AG20443 (cell line): ENCODE measurements around the gene CLEC12A.
"Not testable (repeated sequence)": the region's sequence is repeated elsewhere in the genome, so short reads cannot be mapped to it uniquely, and the experiment has no call there.

Experiments used
- DNase-seq: peaks from one replicate; pipeline ENCODE4 v3.0.0; 2012; ENCODE audit warnings: low spot score, mixed read lengths

Gene CLEC12A

GRCh38 chr12:9971181-9971580 is at the start of gene CLEC12A:
CLEC12A (plus strand) TSS chr12:9971409; CDS start chr12:9971597, 188 bp downstream.
- DNase-seq: no peak

DNA sequence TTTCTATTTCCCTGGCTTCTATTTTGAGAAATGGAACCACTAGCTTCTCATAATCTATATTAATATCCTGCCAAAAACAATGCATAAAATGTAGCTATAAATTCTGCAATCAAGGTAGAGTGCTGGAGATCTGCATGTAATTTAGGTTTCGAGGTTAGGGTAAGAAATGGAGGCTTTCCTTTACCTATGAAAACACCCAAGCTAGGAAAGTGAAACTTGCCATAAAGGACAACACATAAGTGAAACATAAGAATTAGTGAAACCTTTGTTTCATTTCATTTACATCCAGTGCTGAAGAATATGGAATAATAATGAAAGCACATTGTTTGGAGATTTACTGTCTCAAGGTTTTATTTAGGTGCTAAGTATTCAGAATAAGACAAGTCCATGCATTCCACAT is 48.8 kb upstream of the CLEC12A start:
- no peak for DNase-seq

- DNase-seq: peak; percentile 52
Observed at GRCh38 chr12:9925705-9926393, 45.4 kb upstream of the CLEC12A start.

DNA sequence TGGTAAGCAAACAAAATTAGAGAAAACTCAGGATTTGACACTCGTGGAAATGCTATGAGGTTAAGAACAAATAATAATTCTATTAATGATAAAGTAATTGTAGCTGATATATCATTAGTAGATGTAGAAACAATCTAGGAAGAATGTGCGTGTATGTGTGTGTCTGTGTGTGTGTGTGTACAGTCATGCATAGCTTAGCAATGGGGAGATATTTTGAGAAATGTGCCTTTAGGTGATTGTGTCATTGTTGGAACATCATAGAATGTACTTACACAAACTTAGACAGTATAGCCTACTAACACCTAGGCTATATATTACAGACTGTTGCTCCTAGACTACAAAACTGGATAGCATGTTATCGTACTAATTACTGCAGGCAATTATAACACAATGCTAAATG is 44.3 kb upstream of the CLEC12A start:
- DNase-seq: no peak

DNA sequence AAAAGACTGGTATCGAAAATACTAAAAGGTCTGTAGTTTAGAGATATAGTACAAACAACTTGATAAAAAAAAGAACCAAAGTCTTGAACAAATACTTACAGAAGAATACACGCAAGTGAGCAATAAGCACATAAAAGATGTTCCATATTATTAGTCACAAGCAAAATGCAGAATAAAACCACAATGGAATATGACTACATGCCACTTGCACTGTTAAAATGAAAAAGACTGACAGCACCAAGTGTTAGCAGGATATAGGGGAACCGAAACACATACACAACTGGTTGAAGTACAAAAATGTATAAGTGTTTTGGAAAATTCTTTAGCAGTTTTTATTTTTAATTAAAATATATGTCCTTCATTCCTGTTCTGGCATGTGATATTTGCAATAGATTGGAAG is 42.6 kb upstream of the CLEC12A start:
- DNase-seq: no peak

GRCh38 chr12:9931245-9931644 is 40.0 kb upstream of the CLEC12A start:
- DNase-seq: no peak

- no peak for DNase-seq
Observed at GRCh38 chr12:9932270-9932669, 38.9 kb upstream of the CLEC12A start, which contains the start of gene CLEC2A. CLEC2A (minus strand) TSS chr12:9932370; CDS start chr12:9932329, 41 bp downstream.

DNA sequence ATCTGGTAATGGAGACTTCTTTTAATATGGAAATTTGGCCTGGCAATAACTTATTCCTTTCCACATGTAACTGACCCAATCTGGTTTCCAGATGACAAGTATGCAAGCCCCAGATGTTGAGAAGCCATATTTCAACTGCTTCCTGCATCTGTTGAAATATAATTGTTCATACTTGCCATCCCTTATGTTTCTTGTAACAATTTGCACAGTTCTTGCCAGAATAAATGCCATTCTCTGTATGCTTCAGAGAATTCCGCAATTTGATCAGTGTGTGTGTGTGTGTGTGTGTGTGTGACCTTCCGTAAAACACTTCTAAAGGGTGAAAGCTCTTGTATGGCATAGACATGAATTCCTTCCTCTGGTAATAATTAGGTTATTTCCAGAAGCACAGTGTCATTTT is 37.3 kb upstream of the CLEC12A start:
- no peak for DNase-seq

GRCh38 chr12:9935026-9935425 is 36.2 kb upstream of the CLEC12A start:
- no peak for DNase-seq

GRCh38 chr12:9936591-9936990 is 34.6 kb upstream of the CLEC12A start:
- no peak for DNase-seq

DNA sequence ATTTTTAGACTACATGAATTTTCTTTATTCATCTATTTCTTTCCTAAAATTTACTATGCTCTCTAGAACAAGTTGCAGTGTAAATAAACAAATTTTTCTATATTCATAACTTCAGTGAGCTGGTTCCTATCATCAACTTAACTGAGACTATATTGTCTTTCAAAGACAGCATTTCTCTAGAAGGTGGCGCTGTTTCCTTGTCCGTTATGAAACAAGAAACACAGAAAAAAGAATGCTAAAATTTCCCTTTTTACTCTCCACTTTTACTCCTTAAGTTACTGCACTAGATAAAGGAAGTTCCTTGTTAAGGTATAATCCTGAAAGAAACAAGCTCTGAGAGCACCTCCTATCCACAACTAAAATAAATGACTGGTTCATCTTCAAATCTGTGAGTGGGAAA is 30.8 kb upstream of the CLEC12A start:
- DNase-seq: no peak

GRCh38 chr12:9941838-9942237 is 29.4 kb upstream of the CLEC12A start:
- no peak for DNase-seq

DNA sequence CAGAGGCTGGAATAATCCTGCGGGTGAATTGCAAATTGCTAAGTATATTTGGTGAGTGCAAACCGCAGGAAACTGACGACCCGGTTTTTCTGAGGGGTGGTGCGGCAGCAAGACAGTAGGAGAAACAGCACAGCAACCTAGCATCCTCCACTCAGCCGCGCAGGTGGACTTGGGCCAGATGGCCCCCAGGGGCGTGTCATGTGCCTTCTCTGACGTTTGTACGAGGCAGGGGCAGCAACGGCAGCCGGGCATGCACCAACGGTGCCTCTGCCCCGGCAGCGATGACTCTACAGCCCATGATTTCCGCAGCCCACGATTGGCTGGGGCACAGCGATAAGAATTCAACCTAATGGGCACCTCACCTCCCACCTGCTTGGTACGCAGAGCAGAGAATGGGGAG is 28.0 kb upstream of the CLEC12A start:
- DNase-seq: peak; percentile 41

- DNase-seq: no peak
Observed at GRCh38 chr12:9944391-9944790, 26.8 kb upstream of the CLEC12A start.

DNA sequence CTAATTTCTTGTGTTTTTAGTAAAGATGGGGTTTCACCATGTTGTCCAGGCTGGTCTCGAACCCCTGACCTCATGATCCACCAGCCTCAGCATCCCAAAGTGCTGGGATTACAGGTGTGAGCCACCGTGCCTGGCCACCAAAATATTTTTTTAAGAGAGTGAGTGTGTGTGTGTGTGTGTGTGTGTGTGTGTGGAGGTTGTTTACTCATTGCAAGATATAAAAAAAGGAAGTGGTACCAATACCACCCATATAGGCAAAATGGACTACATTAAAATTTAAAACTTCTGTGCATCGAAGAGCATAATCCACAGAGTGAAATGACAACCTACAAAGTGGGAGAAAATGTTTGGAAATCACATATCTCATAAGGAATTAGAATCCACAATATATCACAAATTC is 23.5 kb upstream of the CLEC12A start:
- DNase-seq: no peak

GRCh38 chr12:9948606-9949296 is 22.5 kb upstream of the CLEC12A start:
- no peak for DNase-seq

DNA sequence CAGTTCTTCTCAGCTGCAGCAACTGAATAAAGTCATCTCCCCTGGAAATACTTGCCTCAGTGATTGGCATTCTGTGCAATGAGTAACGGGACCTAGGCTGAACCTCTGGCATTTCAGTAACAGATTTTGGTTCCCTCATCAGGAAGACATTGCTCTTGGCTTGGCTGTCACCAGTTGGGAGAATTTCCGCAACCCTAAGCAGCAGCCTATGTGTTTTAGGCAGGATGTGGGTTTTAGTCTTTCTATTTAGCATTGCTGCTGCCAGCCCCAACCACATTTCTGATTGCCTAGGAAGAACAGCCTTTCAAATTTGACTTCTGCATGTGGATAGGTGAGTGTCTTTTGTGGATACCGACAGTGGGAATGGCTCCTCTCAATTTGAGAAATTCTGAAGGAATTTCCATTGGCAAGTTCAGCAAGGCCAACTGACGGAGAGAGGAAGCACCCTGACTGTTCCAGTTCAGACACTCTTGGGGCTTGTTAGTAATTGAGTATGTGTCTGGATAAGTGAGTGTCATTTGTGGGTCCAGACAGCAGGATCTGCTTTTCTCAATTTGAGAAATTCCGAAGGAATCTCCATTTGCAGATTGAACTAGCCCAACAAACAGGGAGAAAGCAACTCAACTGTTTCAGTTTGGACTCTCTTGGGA is 20.1 kb upstream of the CLEC12A start:
- DNase-seq: no peak

- not testable (repeated sequence) for DNase-seq
Observed at GRCh38 chr12:9952954-9953729, 18.1 kb upstream of the CLEC12A start.

- no peak for DNase-seq
Observed at GRCh38 chr12:9957834-9958233, 13.4 kb upstream of the CLEC12A start.

DNA sequence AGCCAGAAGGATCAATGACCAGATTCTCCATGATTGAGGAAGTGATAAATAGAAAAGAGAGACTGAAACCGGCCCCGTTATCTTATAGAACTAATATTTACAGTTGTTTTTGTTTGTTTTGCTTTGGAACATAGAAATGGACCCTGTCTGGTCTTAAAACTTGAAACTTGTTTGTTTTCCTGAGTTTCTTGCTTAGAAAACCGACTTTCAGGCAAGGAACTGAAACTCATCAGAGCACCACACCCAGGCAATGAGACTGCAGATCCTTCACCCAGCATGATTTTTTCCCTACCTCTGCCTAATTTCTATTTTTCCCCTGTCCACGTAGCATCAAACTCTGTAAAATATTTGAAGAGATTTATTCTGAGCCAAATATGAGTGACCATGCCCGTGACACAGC is 10.6 kb upstream of the CLEC12A start:
- DNase-seq: no peak

GRCh38 chr12:9961106-9961505 is 10.1 kb upstream of the CLEC12A start:
- DNase-seq: no peak

DNA sequence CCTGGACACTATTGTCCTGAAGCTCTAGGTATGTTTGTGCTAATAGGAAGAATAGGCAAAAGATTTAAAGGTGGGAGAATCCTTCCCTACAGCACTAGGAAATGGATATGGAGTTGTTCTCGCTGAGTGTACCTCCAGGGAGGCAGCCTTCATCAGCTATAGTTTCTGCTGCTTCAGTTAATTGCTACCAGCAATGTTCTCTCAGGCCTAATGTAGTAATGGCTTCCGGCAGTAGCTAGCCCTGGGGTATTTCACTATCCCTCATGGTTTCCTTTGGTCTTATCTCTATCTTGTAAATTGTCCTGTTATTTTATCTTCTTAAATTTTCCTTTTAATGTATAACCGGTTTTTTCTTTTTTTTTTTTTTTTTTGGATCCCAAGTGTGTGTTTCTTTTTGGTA is 9.3 kb upstream of the CLEC12A start:
- no peak for DNase-seq
